GM12878 (cell line): ENCODE results near the gene SH3BP5. TPM values are rescaled to one million over a fixed set of nuclear protein-coding genes. Genes with fewer than 3 reads are reported as not detected.

Source experiments
- ATF7 ChIP-seq: fragments of 450-650 bp; IDR thresholded peaks from 2 replicates; pipeline ENCODE4 v1.6.1; 2016; ENCODE audit warnings: low read depth, mild to moderate bottlenecking
- BMI1 ChIP-seq: fragments of 450-650 bp; IDR thresholded peaks from 2 replicates; pipeline ENCODE4 v1.6.1; 2016; ENCODE audit warnings: mild to moderate bottlenecking, moderate library complexity, borderline replicate concordance
- CUX1 ChIP-seq: IDR thresholded peaks from 2 replicates; pipeline ENCODE4 v1.6.1; 2012; ENCODE audit warnings: improper control_type of control experiment, low read depth, low read length; ENCODE audit not compliant: insufficient replicate concordance
- E4F1 ChIP-seq: fragments of 450-650 bp; IDR thresholded peaks from 2 replicates; pipeline ENCODE4 v1.6.1; 2018; ENCODE audit warnings: borderline replicate concordance, mild to moderate bottlenecking; ENCODE audit not compliant: partially characterized antibody
- GATAD2B ChIP-seq: fragments of 450-650 bp; conservative IDR thresholded peaks from 2 replicates; pipeline ENCODE4 v1.6.1; 2017; ENCODE audit warnings: low read depth, mild to moderate bottlenecking, moderate library complexity
- IRF4 ChIP-seq: IDR thresholded peaks from 2 replicates; pipeline ENCODE4 v1.6.1; 2011; ENCODE audit warnings: low read depth, low read length
- KLF5 ChIP-seq: fragments of 450-650 bp; IDR thresholded peaks from 2 replicates; pipeline ENCODE4 v1.6.1; 2014; ENCODE audit warnings: mild to moderate bottlenecking; ENCODE audit not compliant: partially characterized antibody
- MYB ChIP-seq: fragments of 150-350 bp; IDR thresholded peaks from 2 replicates; pipeline ENCODE4 v1.6.1; 2014; ENCODE audit warnings: mild to moderate bottlenecking, low read depth, low read length, borderline replicate concordance
- RCOR1 ChIP-seq: conservative IDR thresholded peaks from 2 replicates; pipeline ENCODE4 v1.6.1; 2012; ENCODE audit warnings: low read depth, low read length, improper control_type of control experiment
- SRF ChIP-seq, 2 experiments: IDR thresholded peaks; 2 replicates each; pipeline ENCODE4 v1.6.1; 2011; ENCODE audit warnings: low read depth in 2 of 2, low read length in 2 of 2, mild to moderate bottlenecking in 1 of 2, moderate library complexity in 1 of 2
- TAF1 ChIP-seq: IDR thresholded peaks from 2 replicates; pipeline ENCODE4 v1.6.1; 2011; ENCODE audit warnings: mild to moderate bottlenecking, low read depth, low read length, borderline replicate concordance
- TCF3 ChIP-seq: IDR thresholded peaks from 2 replicates; pipeline ENCODE4 v1.6.1; 2012; ENCODE audit warnings: low read depth, mild to moderate bottlenecking, low read length, borderline replicate concordance; ENCODE audit not compliant: insufficient read depth
- USF1 ChIP-seq: IDR thresholded peaks from 2 replicates; pipeline ENCODE4 v1.6.1; 2011; ENCODE audit warnings: borderline replicate concordance, low read depth, mild to moderate bottlenecking, moderate library complexity, mixed read lengths, low read length; ENCODE audit not compliant: insufficient read depth; ENCODE audit errors: extremely low read length
- YBX1 ChIP-seq: fragments of 450-650 bp; IDR thresholded peaks from 2 replicates; pipeline ENCODE4 v1.6.1; 2016; ENCODE audit warnings: antibody characterized with exemption
- YY1 ChIP-seq: IDR thresholded peaks from 2 replicates; pipeline ENCODE4 v1.6.1; 2011; ENCODE audit warnings: low read depth, mild to moderate bottlenecking, low read length
- ZBTB11 ChIP-seq: fragments of 450-650 bp; formaldehyde crosslinking; IDR thresholded peaks from 2 replicates; pipeline ENCODE4 v1.5.0; 2022; ENCODE audit warnings: mild to moderate bottlenecking, missing genetic modification characterization
- ZNF207 ChIP-seq: fragments of 450-650 bp; IDR thresholded peaks from 2 replicates; pipeline ENCODE4 v1.6.1; 2014; ENCODE audit warnings: antibody characterized with exemption, mild to moderate bottlenecking, borderline replicate concordance
- polyA plus RNA-seq, 11 experiments: library from polyadenylated mRNA; depleted of rRNA in 4 of 11; unstranded in 6 of 11; stranded (reverse) in 5 of 11; fragments of >200 nt; fragmentation: Nextera tagmentation in 4 of 11; fragmentation: Illumina TruSeq in 1 of 11; extraction: Ambion mirVana in 4 of 11; extraction: Trizol in 1 of 11; gene quantifications; 1 replicate in 1 of 11; 2 replicates in 10 of 11; pipeline versions ENCODE4 v1.2.1 to v1.2.3, GENCODE V29; 2011 to 2016; ENCODE audit warnings: inconsistent platforms in 2 of 11, missing spikeins in 2 of 11, low read depth in 1 of 11
- total RNA-seq, 4 experiments: library from RNA; depleted of rRNA in 3 of 4; stranded (reverse); fragments of >200 nt in 3 of 4; fragmentation: Illumina TruSeq in 1 of 4; extraction: Trizol in 1 of 4; gene quantifications; 2 replicates each; pipeline versions ENCODE4 v1.2.1 to v1.2.3, GENCODE V29; 2013 to 2021

SH3BP5 gene
- total and polyA plus RNA-seq, 10 of the 15 experiments (the other 5 are each of a cell fraction or from before 2014, with no cell fraction given) = 14.9 to 87.5 (median 43.7) TPM

GRCh38 chr3:15205934-15206661 lies 126.3 kb downstream of the SH3BP5 start, which contains the start of gene CAPN7 (continued):
- TF ChIP-seq USF1 (peak; percentile 96), GATAD2B (peak; percentile 95; the same call in 1 of the 2 replicates), CUX1 (no peak), YY1 (peak; percentile 63; the same call in 1 of the 2 replicates), YBX1 (no peak), SRF (IDR thresholded peaks at IDR 0.05; ENCODE audit: low read depth in 2 of 2, low read length in 2 of 2) (no peak), ATF7 (no peak), E4F1 (no peak), TCF3 (peak; percentile 90), ZNF207 (peak; percentile 81; the same call in 1 of the 2 replicates), RCOR1 (peak; percentile 83), MYB (no peak), KLF5 (peak; percentile 35), BMI1 (no peak), TAF1 (0 out of 2 replicates have a peak, but pooled peaks have one; percentile 61), IRF4 (no peak), ZBTB11 (no peak)
